Fibroblast of lung (primary cell): ENCODE results near the gene SUPT3H. TPM values are rescaled to one million over a fixed set of nuclear protein-coding genes. Genes with fewer than 3 reads are reported as not detected.

ENCODE experiments used
- DNase-seq, 2 donors: peaks; one replicate each; pipeline versions ENCODE4 v3.0.0 to v3.0.0-alpha.2; 2010; ENCODE audit warnings: low read depth in 2 of 2
- H2AFZ ChIP-seq: 2 replicates; pipeline ENCODE4 v1.5.1; 2012; ENCODE audit warnings: low read length, control low read depth, inconsistent platforms
- H3K27ac ChIP-seq: 2 replicates; pipeline ENCODE4 v1.5.1; 2011; ENCODE audit warnings: low read length, control low read depth; ENCODE audit not compliant: insufficient read depth
- H3K27me3 ChIP-seq: 2 replicates; pipeline ENCODE4 v1.5.1; 2011; ENCODE audit warnings: mild to moderate bottlenecking, low read length; ENCODE audit not compliant: control insufficient read depth, insufficient read depth
- H3K36me3 ChIP-seq: 2 replicates; pipeline ENCODE4 v1.5.1; 2011; ENCODE audit warnings: low read length; ENCODE audit not compliant: control insufficient read depth, insufficient read depth
- H3K4me1 ChIP-seq: 2 replicates; pipeline ENCODE4 v1.5.1; 2011; ENCODE audit warnings: low read length; ENCODE audit not compliant: control insufficient read depth, insufficient read depth; ENCODE audit errors: extremely low read depth
- H3K4me2 ChIP-seq: 2 replicates; pipeline ENCODE4 v1.5.1; 2011; ENCODE audit warnings: low read length, control low read depth; ENCODE audit not compliant: insufficient read depth; ENCODE audit errors: extremely low read depth
- H3K4me3 ChIP-seq, 4 experiments: fragments of 200-600 bp in 1 of 4; sonication (generic) in 1 of 4; replicated peaks in 1 of 4; 2 replicates each; pipeline ENCODE4 v1.5.1; 2011 to 2016; ENCODE audit warnings: low read length in 4 of 4, low read depth in 3 of 4, mild to moderate bottlenecking in 3 of 4, control low read depth in 2 of 4, inconsistent platforms in 1 of 4, mixed read lengths in 1 of 4; ENCODE audit not compliant: insufficient read depth in 1 of 4; ENCODE audit errors: control extremely low read depth in 1 of 4
- H3K79me2 ChIP-seq: 2 replicates; pipeline ENCODE4 v1.5.1; 2012; ENCODE audit warnings: mild to moderate bottlenecking, low read length, inconsistent platforms; ENCODE audit not compliant: control insufficient read depth, insufficient read depth
- H3K9ac ChIP-seq: 2 replicates; pipeline ENCODE4 v1.5.1; 2011; ENCODE audit warnings: mild to moderate bottlenecking, low read length, control low read depth; ENCODE audit not compliant: insufficient read depth
- H3K9me3 ChIP-seq: 2 replicates; pipeline ENCODE4 v1.5.1; 2012; ENCODE audit warnings: low read depth, low read length; ENCODE audit not compliant: control insufficient read depth, insufficient read depth
- H4K20me1 ChIP-seq: 2 replicates; pipeline ENCODE4 v1.5.1; 2011; ENCODE audit warnings: low read length; ENCODE audit not compliant: control insufficient read depth, insufficient read depth; ENCODE audit errors: extremely low read depth
- CTCF ChIP-seq, 2 donors: IDR thresholded peaks in 1 of 2; conservative IDR thresholded peaks in 1 of 2; 1 replicate in 1 of 2; 2 replicates in 1 of 2; pipeline ENCODE4 v1.5.1; 2011 to 2012; ENCODE audit warnings: low read length in 2 of 2, control low read depth in 1 of 2, inconsistent platforms in 1 of 2, low read depth in 1 of 2, mild to moderate bottlenecking in 1 of 2
- EZH2 ChIP-seq: IDR thresholded peaks from 2 replicates; pipeline ENCODE4 v1.5.1; 2012; ENCODE audit warnings: low read length, control low read depth, mild to moderate bottlenecking; ENCODE audit errors: missing control alignments
- polyA plus RNA-seq, 2 donors: library from polyadenylated mRNA; depleted of rRNA in 1 of 2; stranded (reverse) in 1 of 2; unstranded in 1 of 2; fragments of >200 nt; gene quantifications; 2 replicates each; pipeline ENCODE4 v1.2.1, GENCODE V29; 2011 to 2012; ENCODE audit warnings: missing spikeins in 1 of 2
- total RNA-seq: library from RNA; depleted of rRNA; stranded (reverse); fragments of >200 nt; gene quantifications from 2 replicates; pipeline ENCODE4 v1.2.1, GENCODE V29; 2014

The SUPT3H gene
- total and polyA plus RNA-seq, 2 donors (not counting 1 experiment from before 2014, with no cell fraction given), result 8.3 to 8.5 TPM

GRCh38 chr6:44854712-44855443 is 522.9 kb downstream of the SUPT3H start:
- TF ChIP-seq EZH2, result no peak
- no peak for TF ChIP-seq CTCF (conservative IDR thresholded peaks at IDR 0.05 in 1 of 2, IDR thresholded peaks at IDR 0.05 in 1 of 2; ENCODE audit: low read depth in 1 of 2, low read length in 2 of 2)
- Histone ChIP-seq H3K4me2 (no peak overlapping the region), H3K4me3 (no peak overlapping the region), H3K9ac (no peak overlapping the region), H3K79me2 (no peaks in the 10 kb centered on the region), H3K27ac (no peak overlapping the region), H3K36me3 (no peaks in the 10 kb centered on the region), H3K27me3 (no peaks in the 10 kb centered on the region), H2AFZ (no peak overlapping the region), H3K4me1 (no peaks in the 10 kb centered on the region), H3K9me3 (no peaks in the 10 kb centered on the region), H4K20me1 (no peaks in the 10 kb centered on the region)
- DNase-seq, result no peak

GRCh38 chr6:44851176-44851575 is 526.6 kb downstream of the SUPT3H start:
- Histone ChIP-seq H3K79me2 (no peaks in the 10 kb centered on the region), H3K9me3 (no peaks in the 10 kb centered on the region), H3K4me3 (no peak overlapping the region), H3K4me1 (no peaks in the 10 kb centered on the region), H3K27me3 (no peaks in the 10 kb centered on the region), H3K4me2 (no peak overlapping the region), H4K20me1 (no peaks in the 10 kb centered on the region), H3K27ac (no peak overlapping the region), H2AFZ (no peak overlapping the region), H3K36me3 (no peaks in the 10 kb centered on the region), H3K9ac (no peak overlapping the region)
- TF ChIP-seq EZH2 (no peak), CTCF (conservative IDR thresholded peaks at IDR 0.05 in 1 of 2, IDR thresholded peaks at IDR 0.05 in 1 of 2; ENCODE audit: low read depth in 1 of 2, low read length in 2 of 2) (no peak)
- DNase-seq, result peak; percentile 53 to 63

- no peak overlapping the region for H3K4me2 ChIP-seq
- no peaks in the 10 kb centered on the region for H3K27me3 ChIP-seq
These were observed 527.4 kb downstream of the SUPT3H start for GRCh38 chr6:44850312-44850711.

More at GRCh38 chr6:44850312-44850711, 527.4 kb downstream of the SUPT3H start:
- Histone ChIP-seq H3K27ac (no peak overlapping the region), H3K9me3 (no peaks in the 10 kb centered on the region), H3K36me3 (no peaks in the 10 kb centered on the region), H3K4me1 (no peaks in the 10 kb centered on the region), H2AFZ (no peak overlapping the region), H3K9ac (no peak overlapping the region), H4K20me1 (no peaks in the 10 kb centered on the region), H3K4me3 (no peak overlapping the region), H3K79me2 (no peaks in the 10 kb centered on the region)
- DNase-seq, result no peak
- TF ChIP-seq CTCF (conservative IDR thresholded peaks at IDR 0.05 in 1 of 2, IDR thresholded peaks at IDR 0.05 in 1 of 2; ENCODE audit: low read depth in 1 of 2, low read length in 2 of 2) (no peak), EZH2 (no peak)
